HG02885 (cell line): Measurements from ENCODE around the gene HPGDS.
A peak's percentile ranks its signal among the peaks of the same experiment; 100 is the strongest.
"Not testable (repeated sequence)": the region's sequence is repeated elsewhere in the genome, so short reads cannot be mapped to it uniquely, and the experiment has no call there.

Experiments used
- ATAC-seq: cut with Tn5 transposase; IDR thresholded peaks from one replicate; pipeline ENCODE4 v1.9.1; 2021; ENCODE audit warnings: mild to moderate bottlenecking; ENCODE audit not compliant: unreplicated experiment, poor library complexity

HPGDS gene

DNA sequence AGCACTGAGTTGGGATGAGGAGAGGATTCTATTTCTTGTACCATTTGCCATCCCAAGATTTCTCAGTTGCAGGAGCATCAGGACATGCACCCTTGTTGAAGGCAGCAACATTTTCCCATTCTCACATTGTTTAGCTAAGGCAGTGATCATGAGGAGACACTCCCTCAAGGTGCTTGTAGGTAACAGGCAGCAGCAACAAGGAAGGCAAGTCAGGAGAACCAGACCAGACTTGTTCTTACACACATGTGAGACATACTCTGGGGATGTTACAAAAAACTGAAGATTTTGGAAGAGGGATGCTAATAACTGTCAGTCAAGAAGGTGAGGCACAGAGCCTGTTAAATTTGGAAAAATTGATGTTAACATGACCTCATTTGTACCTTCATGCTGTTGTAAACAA is 15.5 kb upstream of the HPGDS start:
- no peak for ATAC-seq

DNA sequence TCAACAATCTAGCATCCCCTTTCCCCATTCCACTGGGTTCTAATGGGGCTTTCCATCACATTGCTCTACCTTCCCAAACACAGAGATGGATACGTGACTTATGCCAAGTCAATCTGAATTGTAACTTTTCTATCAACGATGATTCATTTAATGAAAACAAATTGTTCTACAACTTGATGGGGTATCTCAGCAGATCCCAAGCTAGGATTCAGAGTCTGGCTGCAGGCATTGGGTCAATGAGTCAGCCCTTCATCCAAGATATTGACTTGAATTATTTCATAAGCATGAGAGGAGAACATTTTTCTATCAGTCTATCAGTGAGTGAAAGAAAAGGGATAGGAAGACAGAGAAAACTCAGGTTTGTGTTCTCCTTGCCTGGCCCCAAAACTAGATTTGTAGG is 15.0 kb upstream of the HPGDS start:
- no peak for ATAC-seq

DNA sequence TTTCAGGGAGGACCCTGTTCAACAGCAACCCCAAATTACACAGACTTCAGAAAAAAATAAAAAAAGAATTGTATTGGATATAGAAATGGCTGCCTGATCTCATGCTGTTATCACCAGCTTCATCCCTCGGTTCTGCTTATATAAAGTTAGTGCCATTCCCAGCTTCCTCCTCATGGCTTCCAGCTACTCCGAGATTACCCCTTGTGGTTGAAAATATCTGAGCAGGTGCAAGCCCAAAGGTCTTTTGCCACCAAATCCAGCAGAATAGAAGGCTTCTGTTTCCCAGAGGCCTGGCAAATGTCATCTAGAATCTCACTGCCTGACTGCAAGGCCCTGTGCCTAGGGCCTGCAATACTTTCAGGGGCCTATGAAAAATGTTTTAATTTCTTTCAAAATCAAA is 13.8 kb upstream of the HPGDS start:
- no peak for ATAC-seq

DNA sequence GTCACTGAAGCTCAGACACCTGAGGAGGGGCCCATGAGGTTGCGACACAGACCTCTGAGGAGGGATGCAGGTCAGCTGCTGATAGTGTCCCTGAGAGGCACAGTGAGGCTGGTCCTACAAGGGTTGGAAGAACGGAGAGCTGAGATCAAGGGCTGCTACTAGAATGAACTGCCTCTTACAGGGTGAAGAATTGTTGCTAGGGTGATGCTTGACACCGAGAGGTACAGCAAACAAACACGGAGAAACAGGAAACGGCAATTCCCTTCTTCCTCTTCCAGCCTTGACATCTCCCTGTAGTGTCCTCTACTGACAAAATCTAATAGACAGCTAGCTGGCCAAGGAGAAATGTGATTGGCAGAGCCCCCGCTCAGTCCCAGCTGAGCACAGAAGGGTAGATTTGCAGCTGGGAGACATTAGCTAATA is 11.8 kb upstream of the HPGDS start:
- ATAC-seq, result no peak

DNA sequence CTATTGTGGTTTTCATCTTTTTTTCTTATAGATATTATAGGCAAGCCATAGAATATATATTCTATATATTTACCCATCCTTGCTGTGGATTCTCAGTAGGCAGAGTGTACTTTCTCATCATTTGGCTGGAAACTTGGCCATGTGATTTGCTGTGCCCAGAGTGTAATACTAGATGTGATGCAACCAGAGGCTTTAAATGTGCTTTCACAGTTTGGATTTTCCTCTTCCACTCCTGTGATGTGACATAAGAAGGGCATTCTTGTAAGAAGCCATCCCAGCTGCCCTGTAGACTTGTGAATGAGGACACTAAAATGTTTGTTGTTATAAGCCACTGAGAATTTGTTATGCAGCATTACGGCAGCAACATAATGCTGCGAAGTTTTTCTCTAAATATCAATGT is 10.4 kb upstream of the HPGDS start:
- ATAC-seq, result no peak

DNA sequence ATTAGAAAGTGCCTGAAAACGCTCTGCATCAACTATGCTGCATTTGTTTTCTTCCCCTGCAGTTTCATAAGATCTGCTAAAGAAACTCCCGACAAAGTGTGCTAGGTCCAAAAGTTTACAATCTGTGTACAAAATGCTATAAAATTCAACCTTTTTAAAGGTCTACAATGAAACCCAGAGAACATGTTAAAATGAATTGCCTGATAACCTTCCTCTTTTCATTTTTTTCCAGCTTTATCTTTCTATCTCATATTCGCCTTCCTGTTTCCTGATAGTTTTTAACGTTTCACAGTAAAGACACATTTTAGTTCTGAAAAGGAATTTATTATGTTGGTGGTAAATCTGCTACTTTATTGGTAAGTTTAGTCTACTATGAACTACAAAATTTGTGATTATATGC is 9.5 kb upstream of the HPGDS start:
- no peak for ATAC-seq

DNA sequence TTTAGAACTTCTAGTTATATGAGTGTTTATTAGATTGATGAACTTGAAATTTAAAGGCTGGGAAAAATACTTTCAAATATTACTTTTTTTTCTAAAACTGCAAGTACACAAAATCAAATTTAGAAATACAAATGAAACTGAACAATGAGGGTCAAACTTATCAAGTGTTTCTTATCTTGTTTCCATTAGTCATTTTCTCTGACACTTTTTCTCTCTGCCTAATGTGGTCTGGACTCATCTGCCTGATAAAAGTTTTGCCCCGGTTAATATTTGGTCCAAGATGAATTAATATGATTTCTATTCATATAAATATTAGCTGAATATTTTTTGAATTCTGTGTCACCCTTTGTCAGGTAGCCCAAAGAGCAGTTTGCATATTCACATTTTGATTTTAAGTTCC is 8.7 kb upstream of the HPGDS start:
- no peak for ATAC-seq

DNA sequence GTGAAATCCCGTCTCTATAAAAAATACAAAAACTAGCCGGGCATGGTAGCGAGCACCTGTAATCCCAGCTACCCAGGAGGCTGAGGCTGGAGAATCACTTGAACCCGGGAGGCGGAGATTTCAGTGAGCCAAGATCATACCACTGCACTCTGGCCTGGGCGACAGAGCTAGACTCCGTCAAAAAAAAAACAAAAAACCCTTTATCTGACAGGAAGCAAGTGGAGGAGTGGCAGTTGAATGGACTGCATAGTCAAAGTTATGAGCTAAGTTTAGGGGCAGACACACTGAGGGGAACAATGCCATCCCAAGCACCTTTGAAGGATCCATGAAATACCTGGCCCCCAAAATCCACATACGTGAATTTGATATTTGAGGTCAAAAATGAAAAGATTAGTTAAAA is 7.5 kb upstream of the HPGDS start:
- no peak for ATAC-seq

DNA sequence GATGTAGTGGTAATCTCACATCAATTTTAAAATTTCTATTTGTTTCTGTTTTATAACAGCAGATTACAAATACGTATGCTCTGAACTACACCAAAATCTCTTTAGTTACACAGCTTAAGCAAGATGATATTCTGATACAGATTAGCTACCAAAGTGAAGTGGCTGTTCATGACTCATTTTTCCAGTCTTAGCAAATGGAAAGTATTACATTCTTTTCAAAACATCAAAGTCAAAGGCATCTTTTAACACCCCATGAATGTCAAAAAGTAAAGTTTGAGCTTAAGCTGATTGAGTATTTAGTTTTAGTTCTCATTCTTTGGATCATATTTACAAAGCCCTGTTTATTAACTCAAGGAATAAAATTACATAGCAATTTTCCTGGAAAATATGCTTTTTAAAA is 6.6 kb upstream of the HPGDS start:
- ATAC-seq, result no peak

DNA sequence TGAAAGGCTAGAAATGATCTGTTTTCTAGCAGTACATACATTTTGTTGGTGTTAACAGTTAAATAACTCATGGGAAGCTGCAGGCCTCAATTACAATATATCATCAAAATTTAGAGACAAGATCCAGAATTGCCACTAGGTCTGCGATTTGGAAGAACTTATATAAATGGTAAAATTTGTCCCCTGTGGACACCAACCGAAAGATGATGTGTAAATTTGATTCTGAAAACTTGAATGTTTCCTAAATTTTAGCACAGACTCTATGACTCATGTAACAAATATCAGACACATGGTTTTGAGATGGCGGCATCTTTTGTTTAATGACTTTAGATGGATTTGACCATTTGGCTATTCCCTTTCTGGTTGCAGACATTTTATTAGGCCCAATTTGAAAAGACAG is 6.0 kb upstream of the HPGDS start:
- no peak for ATAC-seq

DNA sequence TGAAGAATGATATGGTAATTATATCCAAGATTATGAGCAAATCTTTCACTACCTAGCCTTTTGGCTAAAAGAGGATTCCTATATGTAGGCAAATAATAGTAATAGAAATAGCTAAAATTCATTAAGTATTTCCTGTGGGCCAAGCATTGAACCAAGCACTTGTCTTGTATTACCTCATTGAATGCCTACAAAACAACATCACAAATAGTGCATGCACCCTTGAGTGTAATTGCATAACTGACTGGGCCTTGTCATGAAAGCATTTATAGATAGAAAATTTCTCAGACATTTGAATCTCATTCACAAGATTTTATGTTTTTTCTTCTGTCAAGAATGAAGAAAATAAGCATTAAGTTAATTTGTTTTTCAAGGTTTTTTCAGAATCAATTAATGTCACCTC is 3.9 kb upstream of the HPGDS start:
- no peak for ATAC-seq

DNA sequence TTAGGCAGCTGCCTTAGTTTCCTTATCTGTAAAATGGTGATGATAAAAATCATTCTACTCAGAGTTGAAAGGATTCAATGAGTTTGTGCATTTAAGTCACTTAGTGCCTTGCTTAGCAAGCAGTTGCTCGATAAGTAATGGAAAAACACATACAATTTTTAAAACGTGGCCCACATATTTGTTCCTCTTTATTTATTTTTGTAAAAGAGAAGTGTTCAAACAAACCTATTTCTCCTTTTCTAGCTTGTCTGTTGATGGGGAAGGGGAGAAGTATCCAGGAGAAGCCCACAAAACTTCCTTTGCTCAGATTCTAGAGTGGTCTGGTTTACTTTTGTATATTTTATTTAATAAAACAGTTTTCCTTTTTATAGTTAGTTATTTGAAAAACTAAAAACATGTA is 3.3 kb upstream of the HPGDS start:
- no peak for ATAC-seq

DNA sequence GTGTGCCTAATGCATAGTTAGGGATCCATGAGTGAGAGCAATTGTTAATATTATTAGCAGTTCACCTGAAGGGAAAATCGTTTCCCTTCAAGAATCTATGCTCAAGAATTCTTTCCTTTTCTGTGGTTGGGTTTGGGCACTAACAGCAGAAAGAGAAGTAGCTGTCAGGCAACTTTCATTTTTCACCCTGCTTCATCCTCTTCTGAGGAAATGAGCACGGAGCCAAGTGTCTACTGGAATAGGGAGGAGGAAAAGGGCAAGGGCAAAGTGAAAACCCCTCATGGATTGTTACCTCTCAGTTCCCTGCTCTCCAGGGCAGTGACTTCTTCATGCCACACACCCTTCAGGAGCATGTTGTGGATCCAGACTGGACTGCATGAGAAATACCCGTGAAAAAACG is 2.6 kb upstream of the HPGDS start:
- ATAC-seq, result no peak

DNA sequence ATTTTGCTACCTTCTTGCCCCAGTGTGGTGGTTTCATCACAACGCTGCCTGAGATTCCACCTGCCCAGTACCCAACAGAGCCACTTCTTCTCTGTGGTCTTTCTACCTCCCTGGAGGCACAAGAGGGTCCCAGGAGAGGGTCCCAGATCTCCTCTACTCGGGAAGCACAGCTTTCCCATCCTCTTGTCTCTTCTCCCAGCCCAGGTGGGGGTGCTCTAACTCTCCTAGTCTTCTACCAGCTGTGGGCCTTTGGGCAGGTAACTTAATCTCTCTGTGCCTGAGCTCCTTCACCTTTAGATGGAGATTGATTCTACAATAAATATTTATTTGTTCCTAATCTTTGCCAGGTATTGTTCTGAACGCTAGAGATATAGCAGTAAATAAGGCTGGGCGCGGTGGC is 1.8 kb upstream of the HPGDS start:
- no peak for ATAC-seq

DNA sequence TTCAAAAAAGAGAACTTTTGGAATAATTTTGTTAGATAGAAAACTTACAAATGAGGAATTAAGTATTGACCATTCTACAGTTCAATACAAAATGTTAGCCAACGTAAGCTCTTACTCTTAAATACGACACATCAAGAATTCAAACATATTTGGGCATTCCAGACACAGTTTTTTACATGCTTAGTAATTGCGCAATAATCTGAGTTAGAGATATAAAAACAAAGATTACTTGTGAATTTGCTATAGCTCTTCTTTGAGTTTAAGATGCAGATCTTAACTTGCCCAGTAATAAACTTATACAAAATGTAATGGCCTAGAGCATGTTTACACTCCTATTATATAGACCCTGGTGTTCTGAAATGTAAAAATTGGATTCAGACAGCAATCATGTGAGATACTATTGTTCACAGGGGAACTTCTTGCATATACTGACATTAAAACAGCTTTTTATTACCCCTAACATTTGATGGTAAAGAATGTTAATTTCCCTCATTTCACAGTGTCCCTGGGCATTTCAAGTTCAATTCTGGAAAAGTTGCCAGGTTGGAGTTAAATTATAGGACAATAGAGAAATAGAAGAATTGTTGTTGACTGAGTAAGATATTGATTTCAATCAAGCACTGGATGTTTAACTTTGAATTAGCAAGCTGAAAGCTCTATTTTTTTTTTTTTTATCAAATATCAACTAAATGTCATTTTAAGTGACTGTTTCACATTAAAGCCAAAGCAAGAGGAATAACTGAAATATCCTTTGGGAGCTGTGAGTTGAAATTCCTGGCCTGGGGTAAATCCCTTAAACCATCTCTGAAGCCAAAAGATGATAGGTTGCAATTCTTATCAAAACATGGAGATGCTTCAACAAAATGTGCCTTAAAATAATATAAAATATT is 910 bp downstream of the HPGDS start:
- no peak for ATAC-seq

DNA sequence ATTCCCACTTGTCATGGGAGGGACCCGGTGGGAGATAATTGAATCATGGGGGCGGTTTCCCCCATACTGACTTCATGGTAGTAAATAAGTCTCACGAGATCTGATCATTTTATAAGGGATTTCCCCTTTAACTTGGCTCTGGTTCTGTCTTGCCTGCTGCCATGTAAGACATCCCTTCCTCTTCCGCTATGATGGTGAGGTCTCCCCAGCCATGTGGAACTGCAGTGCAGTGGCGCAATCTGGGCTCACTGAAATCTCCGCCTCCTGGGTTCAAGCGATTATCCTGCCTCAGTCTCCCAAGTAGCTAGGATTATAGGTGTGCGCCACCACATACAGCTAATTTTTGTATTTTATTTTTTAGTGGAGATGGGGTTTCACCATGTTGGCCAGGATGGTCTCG is 2.9 kb downstream of the HPGDS start:
- ATAC-seq, result no peak

DNA sequence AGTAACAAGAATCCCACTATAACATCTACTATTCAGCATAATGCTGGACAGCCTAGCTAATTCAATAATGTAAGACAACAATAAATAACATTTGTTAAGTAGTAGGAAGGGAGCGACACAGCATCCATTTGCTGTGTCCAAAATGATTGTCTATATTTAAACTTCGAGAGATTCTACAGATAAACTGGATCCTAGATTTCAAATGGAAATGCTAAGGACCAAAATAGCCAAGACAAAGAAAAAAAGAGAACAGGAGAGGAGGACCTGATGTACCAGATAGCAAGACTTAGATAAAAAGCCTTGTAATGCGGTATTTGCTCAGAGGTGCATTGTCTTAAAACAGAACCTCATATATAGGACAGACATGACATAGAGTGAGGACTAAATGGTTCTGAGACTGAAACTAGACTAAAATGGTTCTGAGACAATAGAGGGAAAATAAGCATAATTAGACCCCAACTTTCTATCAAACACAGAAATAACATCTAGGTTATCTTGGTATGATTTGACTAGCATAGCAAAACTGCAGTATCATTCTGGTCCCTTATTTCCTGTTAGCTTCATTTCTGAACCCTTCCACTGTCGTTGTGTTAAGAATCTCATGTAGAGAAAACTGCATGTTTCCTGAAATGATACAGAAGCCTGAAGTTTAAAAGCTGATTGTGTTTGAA is 3.8 kb downstream of the HPGDS start:
- ATAC-seq, result peak; percentile 80

DNA sequence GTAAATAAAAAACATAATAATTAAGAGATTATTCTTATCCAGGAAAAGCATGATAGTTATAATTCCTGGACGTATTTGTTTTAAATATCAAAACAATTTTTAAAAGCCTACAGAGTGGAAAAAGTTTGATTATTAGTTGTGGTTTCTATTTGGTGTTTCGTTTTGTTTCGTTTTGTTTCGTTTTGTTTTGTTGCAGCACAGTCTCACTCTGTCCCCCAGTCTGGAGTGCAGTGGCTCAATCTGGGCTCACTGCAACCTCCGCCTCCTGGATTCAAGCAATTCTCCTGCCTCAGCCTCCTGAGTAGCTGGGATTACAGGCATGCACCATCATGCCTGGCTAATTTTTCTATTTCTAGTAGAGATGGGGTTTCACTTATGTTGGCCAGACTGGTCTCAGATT is 5.8 kb downstream of the HPGDS start:
- ATAC-seq, result not testable (repeated sequence)

DNA sequence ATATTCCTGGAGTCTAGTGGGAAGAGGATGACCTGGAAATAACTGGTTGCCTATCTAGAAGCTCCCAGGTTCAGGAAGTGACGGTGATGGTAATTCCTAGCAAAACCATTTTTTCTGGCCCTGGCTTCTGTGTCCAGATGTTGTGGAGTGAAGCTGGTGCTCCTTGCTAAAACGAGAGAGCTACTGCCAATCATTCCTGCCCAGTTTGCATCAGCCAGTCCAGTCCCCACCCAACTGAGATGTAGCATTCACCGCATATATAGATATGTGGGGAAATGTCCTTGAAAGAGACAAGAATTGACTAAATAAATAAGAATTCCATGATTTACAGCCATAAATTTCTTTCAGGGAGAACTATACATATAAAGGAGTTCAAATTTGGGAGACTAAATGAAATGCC is 6.3 kb downstream of the HPGDS start:
- ATAC-seq, result no peak

DNA sequence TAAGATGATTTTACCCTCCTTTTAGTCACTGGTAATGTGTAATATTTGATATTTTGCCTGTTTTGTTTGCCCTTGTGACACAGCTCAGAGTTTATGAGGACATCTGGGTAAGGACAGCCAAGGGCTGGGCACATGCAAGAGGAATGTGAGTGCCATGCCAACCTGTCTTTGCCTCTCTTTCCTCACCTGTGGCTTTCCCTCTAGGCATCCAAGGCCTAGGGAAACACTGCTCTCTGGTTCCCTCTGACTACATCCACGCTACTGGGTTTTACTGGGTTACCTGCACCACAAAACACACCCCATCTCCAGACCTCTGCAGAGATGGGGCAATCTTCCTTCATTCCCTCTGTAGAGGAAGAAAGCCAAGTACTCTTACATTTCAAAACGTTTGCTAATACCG is 7.7 kb downstream of the HPGDS start:
- no peak for ATAC-seq

DNA sequence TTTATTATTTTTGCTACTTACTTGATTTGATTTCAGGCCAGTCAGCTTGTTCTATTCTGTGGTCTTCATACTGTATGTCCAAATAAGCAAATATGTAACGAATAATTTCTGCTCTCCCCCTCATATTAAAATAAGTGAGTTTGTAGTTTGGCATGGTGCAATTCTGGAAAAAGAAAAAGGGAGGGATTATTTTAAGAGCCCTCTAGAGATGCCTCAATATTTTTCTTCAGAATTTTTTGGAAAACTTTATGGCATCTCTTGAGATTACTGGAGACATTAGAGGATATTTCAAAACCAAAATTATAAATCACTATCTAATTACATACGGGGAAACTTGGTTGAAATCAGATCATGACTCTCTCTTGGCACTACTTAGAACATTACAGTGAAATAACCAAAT is 8.2 kb downstream of the HPGDS start:
- no peak for ATAC-seq

DNA sequence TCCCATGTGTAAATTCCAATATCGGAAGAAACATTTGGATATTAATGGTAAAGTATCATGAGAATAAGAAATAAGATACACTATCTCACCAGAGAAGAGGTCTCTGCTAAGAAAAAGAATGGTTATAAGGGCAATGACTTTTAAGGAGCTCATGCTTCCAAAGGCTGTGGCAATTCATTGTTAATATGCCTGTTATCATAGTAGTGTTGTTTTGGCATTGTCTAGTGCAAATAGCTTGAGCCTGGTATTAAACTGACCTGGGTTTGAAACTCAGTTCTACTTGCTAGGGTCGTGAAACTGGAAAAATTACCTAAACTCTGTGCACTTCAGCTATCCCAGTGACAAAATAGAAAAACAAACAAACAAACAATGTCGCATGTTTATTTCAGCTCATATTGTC is 8.8 kb downstream of the HPGDS start:
- ATAC-seq, result no peak
